Measurements from ENCODE around the gene TPCN1. TPM values are rescaled to one million over a fixed set of nuclear protein-coding genes. Genes with fewer than 3 reads are reported as not detected.

TPCN1 gene
- total RNA-seq, 3 donors from 2014 or later: 46.9 to 71.7 (median 59.5) TPM

- no peak overlapping the region for H3K27ac ChIP-seq
- DNase-seq (ENCODE audit: low spot score in 2 of 2): no peak
- peaks cover 19% of the 10 kb centered on the region for H3K36me3 ChIP-seq
- intact Hi-C loops (cut with DNase I; ENCODE audit: low total_unique reads): no loop called here
- no peaks in the 10 kb centered on the region for H3K27me3 ChIP-seq
- no peaks in the 10 kb centered on the region for H3K4me1 ChIP-seq
- no peak for TF ChIP-seq CTCF (IDR thresholded peaks at IDR 0.05)
- no peak for TF ChIP-seq POLR2A (IDR thresholded peaks at IDR 0.05)
- TF ChIP-seq POLR2AphosphoS5 (IDR thresholded peaks at IDR 0.05): no peak
- no peaks in the 10 kb centered on the region for H3K9me3 ChIP-seq
- no peak overlapping the region for H3K4me3 ChIP-seq
Observed at GRCh38 chr12:113286712-113287111, 65.4 kb downstream of the TPCN1 start.

- Histone ChIP-seq H3K27ac (no peak overlapping the region), H3K4me1 (no peaks in the 10 kb centered on the region), H3K27me3 (no peaks in the 10 kb centered on the region), H3K9me3 (no peaks in the 10 kb centered on the region), H3K36me3 (peaks cover 24% of the 10 kb centered on the region), H3K4me3 (no peak overlapping the region)
- TF ChIP-seq POLR2AphosphoS5 (IDR thresholded peaks at IDR 0.05): no peak
- no peak for TF ChIP-seq CTCF (IDR thresholded peaks at IDR 0.05)
- no peak for TF ChIP-seq POLR2A (IDR thresholded peaks at IDR 0.05)
- no peak for DNase-seq (ENCODE audit: low spot score in 2 of 2)
- intact Hi-C loops (cut with DNase I; ENCODE audit: low total_unique reads): no loop called here
Observed at GRCh38 chr12:113287146-113287898, 66.1 kb downstream of the TPCN1 start.

- Histone ChIP-seq H3K36me3 (peaks cover 25% of the 10 kb centered on the region), H3K27me3 (no peaks in the 10 kb centered on the region)
- TF ChIP-seq CTCF (IDR thresholded peaks at IDR 0.05) (no peak), POLR2AphosphoS5 (IDR thresholded peaks at IDR 0.05) (no peak), POLR2A (IDR thresholded peaks at IDR 0.05) (no peak)
Observed at GRCh38 chr12:113287899-113288282, 66.6 kb downstream of the TPCN1 start.

GRCh38 chr12:113289361-113289760 lies 68.1 kb downstream of the TPCN1 start:
- intact Hi-C loops (cut with DNase I; ENCODE audit: low total_unique reads): no loop called here
- no peaks in the 10 kb centered on the region for H3K4me1 ChIP-seq
- H3K27ac ChIP-seq: no peak overlapping the region
- no peak overlapping the region for H3K4me3 ChIP-seq
- peaks cover 30% of the 10 kb centered on the region for H3K36me3 ChIP-seq
- TF ChIP-seq POLR2AphosphoS5 (IDR thresholded peaks at IDR 0.05) (no peak), POLR2A (IDR thresholded peaks at IDR 0.05) (no peak), CTCF (IDR thresholded peaks at IDR 0.05) (no peak)
- no peaks in the 10 kb centered on the region for H3K27me3 ChIP-seq
- DNase-seq (ENCODE audit: low spot score in 2 of 2): no peak
- no peaks in the 10 kb centered on the region for H3K9me3 ChIP-seq

More at GRCh38 chr12:113287899-113288282, 66.6 kb downstream of the TPCN1 start:
- no peak for DNase-seq (ENCODE audit: low spot score in 2 of 2)
- intact Hi-C loops (cut with DNase I; ENCODE audit: low total_unique reads): no loop called here
- H3K4me1 ChIP-seq: no peaks in the 10 kb centered on the region
- H3K4me3 ChIP-seq: no peak overlapping the region
- no peaks in the 10 kb centered on the region for H3K9me3 ChIP-seq
- H3K27ac ChIP-seq: no peak overlapping the region

GRCh38 chr12:113290506-113290905 lies 69.2 kb downstream of the TPCN1 start:
- intact Hi-C loops (cut with DNase I; ENCODE audit: low total_unique reads): loop anchor here (10.0 kb wide), 1 partner anchor 664 kb away; no protein-coding TSS in a partner anchor
- no peak for TF ChIP-seq CTCF (IDR thresholded peaks at IDR 0.05)
- TF ChIP-seq POLR2AphosphoS5 (IDR thresholded peaks at IDR 0.05): no peak
- TF ChIP-seq POLR2A (IDR thresholded peaks at IDR 0.05): no peak
- no peak overlapping the region for H3K27ac ChIP-seq
- no peaks in the 10 kb centered on the region for H3K4me1 ChIP-seq
- no peak for DNase-seq (ENCODE audit: low spot score in 2 of 2)
- H3K4me3 ChIP-seq: no peak overlapping the region
- H3K9me3 ChIP-seq: no peaks in the 10 kb centered on the region
- H3K36me3 ChIP-seq: peaks cover 35% of the 10 kb centered on the region
- H3K27me3 ChIP-seq: no peaks in the 10 kb centered on the region

Measured in breast epithelium (tissue), 4 donors.